DMS79 treated with DMSO at 0.1 percent for 48 hours (cell line): ENCODE results near the gene ITGA2B.
"Not testable (repeated sequence)": the region's sequence is repeated elsewhere in the genome, so short reads cannot be mapped to it uniquely, and the experiment has no call there.

Source experiments
- DNase-seq: peaks from one replicate; lab custom pipeline; 2025; lab: John Stamatoyannopoulos, UW

Gene ITGA2B

GRCh38 chr17:44351961-44352827 lies 37.3 kb downstream of the ITGA2B start:
- DNase-seq, result no peak

GRCh38 chr17:44351464-44351863 lies 38.0 kb downstream of the ITGA2B start:
- DNase-seq, result no peak

DNA sequence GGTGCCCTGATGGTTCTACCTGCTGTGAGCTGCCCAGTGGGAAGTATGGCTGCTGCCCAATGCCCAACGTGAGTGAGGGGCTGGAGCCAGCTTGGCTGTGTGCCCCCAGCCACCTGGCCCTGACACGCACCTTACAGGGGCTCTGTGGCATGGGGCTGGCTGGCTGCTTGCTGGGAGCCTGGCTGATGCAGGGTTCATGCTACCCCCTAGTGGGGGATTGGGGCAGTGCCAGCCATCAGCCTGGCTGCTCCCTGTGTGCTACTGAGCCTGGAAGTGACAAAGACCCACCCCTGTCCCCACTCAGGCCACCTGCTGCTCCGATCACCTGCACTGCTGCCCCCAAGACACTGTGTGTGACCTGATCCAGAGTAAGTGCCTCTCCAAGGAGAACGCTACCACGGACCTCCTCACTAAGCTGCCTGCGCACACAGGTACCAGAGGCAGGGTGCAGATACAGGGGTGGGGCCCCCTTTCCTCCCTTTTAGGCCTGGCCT lies 38.7 kb downstream of the ITGA2B start:
- DNase-seq, result peak; percentile 28

GRCh38 chr17:44349553-44350070 lies 39.8 kb downstream of the ITGA2B start:
- no peak for DNase-seq

GRCh38 chr17:44348988-44349364 lies 40.5 kb downstream of the ITGA2B start:
- DNase-seq, result no peak

DNA sequence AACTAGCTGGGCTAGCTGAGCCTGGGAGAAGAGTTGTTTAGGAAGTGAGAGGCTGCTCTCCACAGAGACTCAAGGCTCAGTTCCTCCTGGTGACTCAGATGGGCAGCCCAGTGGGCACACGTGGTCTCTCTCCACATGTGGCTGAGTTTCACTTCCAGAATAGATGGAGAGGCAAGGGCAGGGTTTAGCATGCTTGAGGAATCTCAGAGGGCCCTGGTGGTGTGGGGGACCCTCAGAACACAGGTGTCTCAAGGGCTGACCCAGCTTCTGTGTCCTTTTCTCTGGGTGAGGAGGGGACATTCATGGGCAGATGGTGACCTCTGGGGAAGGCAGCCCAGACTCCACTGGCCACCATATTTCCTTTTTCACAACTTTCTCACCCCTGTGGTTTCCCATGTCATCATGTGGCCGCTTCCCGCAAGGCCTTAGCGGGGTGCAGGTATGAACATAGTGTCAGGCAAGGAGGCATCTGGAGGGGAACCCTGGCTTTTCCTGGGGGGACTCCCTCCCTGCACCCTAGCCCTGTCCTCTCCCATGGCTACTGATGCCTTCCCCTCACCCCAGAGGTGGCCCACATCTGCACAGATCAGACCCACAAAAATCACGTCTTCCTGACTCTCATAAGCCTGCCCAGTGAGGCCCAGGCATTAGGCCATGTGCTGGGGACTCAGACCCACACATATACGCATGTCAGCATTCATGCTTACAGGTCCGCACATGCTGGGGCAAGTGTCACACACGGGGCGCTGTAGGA lies 41.0 kb downstream of the ITGA2B start:
- DNase-seq, result no peak

DNA sequence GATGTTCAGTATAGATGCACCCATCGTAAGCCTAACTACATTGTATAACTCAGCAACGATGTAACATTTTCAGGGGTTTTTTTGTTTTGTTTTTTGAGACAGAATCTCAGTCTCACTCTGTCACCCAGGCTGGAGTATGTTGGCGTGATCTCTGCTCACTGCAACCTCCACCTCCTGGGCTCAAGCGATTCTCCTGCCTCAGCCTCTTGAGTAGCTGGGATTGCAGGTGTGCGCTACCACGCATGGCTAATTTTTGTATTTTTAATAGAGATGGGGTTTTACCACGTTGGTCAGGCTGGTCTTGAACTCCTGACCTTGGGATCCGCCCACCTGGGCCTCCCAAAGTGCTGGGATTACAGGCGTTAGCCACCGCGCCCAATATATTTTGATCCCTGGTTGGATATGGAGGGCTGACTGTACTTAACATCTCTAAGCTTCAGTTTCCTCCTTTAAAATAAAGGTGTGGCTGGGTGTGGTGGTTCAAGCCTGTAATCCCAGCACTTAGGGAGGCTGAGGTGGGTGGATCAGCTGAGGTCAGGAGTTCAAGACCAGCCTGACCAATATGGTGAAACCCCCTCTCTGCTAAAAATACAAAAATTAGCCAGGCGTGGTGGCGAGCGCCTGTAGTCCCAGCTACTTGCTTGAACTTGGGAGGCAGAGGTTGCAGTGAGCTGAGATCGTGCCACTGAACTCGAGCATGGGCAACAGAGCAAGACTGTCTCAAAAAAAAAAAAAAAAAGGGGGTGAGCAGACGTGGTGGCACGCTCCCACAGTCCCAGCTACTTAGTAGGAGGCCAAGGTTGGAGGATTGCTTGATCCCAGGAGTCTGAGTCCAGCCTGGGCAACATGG lies 42.0 kb downstream of the ITGA2B start:
- not testable (repeated sequence) for DNase-seq

- DNase-seq, result no peak
Observed at GRCh38 chr17:44346064-44346844, 43.2 kb downstream of the ITGA2B start.

- peak; percentile 44 for DNase-seq
Observed at GRCh38 chr17:44345454-44346026, 43.9 kb downstream of the ITGA2B start.

DNA sequence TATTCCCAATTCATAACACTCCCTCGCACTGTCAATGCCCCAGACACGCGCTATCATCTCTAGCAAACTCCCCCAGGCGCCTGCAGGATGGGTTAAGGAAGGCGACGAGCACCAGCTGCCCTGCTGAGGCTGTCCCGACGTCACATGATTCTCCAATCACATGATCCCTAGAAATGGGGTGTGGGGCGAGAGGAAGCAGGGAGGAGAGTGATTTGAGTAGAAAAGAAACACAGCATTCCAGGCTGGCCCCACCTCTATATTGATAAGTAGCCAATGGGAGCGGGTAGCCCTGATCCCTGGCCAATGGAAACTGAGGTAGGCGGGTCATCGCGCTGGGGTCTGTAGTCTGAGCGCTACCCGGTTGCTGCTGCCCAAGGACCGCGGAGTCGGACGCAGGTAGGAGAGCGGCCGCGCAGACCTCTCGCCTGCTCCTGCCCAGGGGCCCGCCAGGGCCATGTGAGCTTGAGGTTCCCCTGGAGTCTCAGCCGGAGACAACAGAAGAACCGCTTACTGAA lies 44.5 kb downstream of the ITGA2B start, which contains the start of gene GRN:
GRN (plus strand) TSS at position 364 of the 515 bp plus-strand sequence. CDS start 3,863 bp downstream, outside the sequence.
- peak; percentile 98 for DNase-seq

DNA sequence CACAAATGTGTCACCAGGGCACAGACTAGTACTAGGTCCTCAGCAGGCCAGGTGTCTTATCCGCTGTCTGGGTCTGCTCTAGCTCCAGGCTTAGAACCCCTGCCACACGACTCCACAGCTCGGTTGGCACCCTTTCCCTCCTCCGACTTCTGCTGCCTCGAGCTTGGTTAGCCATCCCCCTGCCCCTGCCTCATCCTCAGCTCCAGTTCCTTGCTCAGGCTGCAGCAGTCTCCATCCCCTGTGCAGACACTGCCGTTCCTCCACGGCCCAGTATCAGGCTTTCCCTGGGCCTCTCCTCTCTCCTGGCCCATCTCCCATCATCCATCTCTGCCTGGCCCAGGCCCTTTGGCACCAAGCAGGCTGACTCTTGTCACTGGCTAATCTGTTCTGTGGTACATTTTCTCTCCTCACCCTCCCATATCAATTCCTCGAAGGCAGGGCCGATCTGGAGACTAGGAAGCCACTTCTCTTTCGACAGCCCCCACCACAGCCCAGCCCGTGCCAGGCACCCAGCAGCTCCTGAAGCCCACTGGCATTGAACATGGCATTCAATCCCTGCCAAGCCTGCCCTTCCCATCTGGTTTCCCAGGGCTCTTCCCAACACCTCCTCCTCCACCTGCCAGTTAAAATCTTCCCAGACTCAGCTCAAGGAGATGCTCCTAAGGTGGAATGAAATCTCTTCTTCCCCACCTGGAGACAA lies 45.8 kb downstream of the ITGA2B start:
- no peak for DNase-seq

- DNase-seq, result not testable (repeated sequence)
Observed at GRCh38 chr17:44340553-44340952, 48.9 kb downstream of the ITGA2B start.

GRCh38 chr17:44338702-44339101 lies 50.7 kb downstream of the ITGA2B start:
- DNase-seq, result no peak

DNA sequence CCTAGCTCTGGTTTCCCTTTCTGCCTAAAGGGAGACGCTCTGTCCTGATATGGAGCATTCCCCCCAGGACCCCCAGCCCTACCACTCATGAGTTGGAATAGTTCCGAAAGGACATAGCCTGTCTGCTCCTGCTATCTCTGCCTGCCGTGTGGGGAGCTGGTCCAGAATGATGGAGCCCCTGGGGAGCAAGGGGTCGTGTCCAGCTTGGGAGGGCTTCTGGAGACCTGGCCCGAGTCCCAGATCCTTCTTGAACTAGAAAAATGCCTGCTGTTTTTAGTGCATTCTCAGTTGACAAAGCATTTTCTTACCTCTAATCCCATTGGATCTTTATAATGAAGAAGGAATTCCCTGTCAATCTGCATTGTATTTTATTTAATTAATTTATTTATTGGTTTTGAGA lies 53.5 kb downstream of the ITGA2B start:
- DNase-seq, result no peak

DNA sequence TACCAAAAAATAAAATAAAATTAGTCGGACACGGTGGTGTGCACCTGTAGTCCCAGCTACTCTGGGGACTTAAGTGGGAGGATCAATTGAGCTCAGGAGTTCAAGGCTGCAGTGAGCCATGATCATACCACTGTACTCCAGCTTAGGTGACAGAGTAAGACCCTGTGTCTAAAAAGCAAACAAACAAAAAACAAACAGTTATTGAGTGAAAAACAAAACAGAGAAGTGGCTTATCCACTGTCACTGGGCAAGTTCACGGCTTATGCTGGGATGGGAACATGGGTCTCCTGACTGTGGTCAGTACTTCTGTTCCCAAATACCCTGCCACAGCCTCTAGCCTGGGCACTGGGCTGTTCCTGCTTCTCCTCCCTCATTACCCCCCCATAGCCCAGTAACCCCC lies 53.9 kb downstream of the ITGA2B start:
- DNase-seq, result no peak

DNA sequence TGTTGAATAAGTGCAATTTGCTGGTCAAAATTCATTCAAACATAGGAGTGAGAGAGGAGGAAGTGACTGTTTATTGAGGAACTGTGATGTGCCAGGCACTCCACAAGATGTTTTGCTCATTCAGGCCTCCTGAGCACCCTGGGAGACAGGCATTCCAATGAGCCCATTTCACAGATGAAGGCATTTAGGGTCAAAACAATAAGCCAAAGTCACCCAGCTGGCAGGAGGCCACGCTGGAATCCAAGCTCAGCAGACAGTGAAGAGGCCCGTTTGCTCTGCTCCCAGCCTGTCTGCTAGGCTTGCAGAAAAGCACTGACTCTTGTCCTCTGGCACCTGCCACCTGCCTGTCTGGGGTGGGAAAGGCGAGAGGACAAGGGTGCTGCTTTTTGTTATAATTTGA lies 54.7 kb downstream of the ITGA2B start:
- DNase-seq, result peak; percentile 14

DNA sequence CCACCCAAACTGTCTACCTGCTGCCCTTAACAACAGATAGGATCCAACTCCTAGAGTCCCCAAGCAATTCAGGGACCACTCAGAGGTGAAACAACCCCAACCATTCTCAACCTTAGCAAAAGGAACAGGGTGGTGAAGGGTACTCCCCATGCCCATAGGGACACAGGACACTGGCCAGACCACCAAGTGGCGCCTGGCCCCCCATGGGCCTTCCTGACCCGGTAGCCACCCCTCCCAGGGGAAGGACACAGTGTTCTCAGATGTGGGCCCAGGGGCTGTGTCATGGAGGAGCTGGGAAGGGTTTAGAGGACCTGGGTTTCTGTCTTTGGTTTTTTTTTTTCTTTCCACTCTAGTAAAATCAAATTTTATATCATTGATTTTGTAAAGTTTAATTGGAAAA lies 55.1 kb downstream of the ITGA2B start:
- no peak for DNase-seq

DNA sequence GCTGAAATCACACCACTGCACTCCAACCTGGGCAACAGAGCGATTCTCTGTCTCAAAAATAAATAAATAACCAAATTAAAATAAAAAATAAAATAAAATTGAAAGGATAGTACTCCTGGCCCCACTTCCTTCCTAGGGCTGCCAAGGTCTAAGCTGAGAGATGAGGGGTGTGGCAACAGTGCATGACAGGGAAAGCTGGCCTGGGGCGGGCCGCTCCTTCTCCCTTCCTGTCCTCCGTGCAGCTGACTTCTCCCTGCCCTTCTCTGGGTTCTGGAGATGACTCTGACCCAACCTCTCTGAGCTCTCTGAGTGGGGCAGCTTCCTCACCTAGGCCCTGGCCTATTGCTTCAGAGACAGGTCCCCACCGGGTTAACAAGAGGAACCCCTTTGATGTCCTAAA lies 56.1 kb downstream of the ITGA2B start:
- DNase-seq, result no peak

GRCh38 chr17:44331249-44331760 lies 58.1 kb downstream of the ITGA2B start:
- DNase-seq, result peak; percentile 71
